T-helper 1 cell treated with Interleukin-12 subunit alpha and Interleukin-12 subunit beta and Interleukin-4 antibody, amounts not matched to agents 30 μg/mL and 1 μg/mL, for 36 hours (primary cell): ENCODE data around the gene PDLIM5.
"Not testable (repeated sequence)": the region's sequence is repeated elsewhere in the genome, so short reads cannot be mapped to it uniquely, and the experiment has no call there.

Experiments
- H3K27ac Mint-ChIP-seq: one replicate; pipeline ENCODE4 v1.8.0; 2021; ENCODE audit warnings: mild to moderate bottlenecking, mixed read lengths
- H3K27me3 Mint-ChIP-seq: one replicate; pipeline ENCODE4 v1.8.0; 2021; ENCODE audit warnings: low read depth, mixed read lengths
- H3K36me3 Mint-ChIP-seq: one replicate; pipeline ENCODE4 v1.8.0; 2021; ENCODE audit warnings: low read depth, mixed read lengths
- H3K4me1 Mint-ChIP-seq: one replicate; pipeline ENCODE4 v1.8.0; 2021; ENCODE audit warnings: low read depth, mixed read lengths
- H3K4me3 Mint-ChIP-seq: one replicate; pipeline ENCODE4 v1.8.0; 2021; ENCODE audit warnings: mild to moderate bottlenecking, moderate library complexity, mixed read lengths
- H3K9me3 Mint-ChIP-seq: one replicate; pipeline ENCODE4 v1.8.0; 2021; ENCODE audit warnings: mixed read lengths

The PDLIM5 gene

DNA sequence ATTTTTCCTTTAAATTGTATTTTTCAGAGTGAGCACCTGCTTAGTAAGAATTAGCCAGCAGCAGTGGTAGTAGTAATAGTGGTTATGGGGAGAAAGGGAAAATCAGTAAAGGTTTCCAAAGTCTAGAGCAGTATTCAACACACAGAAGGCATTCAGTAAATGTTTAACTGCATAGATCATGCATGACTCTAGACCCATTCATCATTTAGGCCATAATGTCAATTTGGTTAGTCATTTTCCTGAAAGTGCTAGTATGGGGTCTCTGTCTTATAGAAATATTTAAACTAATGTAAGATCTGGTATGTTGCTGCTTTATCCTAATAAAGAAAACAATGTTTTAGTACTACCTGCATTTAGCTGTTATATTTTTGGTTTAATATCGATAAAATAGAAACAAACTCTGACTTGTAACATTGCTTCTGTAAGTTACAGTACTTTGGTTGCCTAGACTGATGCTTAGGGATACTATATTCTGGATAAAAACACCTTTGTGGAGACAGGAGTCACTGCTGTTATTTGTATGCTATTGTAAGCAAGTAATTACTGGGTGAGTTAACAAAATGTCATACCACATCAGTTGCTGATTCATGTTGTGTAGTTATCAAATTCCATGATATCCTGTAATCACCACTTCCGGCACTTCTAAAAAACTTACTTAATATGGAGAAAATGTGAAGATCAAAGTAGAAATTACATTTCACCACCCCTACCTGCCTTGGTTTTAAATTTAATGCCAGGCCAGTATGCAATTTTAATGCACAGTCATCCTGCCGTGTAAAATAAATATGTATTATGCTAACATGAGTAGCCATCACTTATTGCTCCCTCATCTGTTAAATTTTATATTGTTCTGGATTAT, 190.2 kb downstream of the PDLIM5 start:
- Mint-ChIP-seq H3K36me3 (no peaks in the 10 kb centered on the region), H3K27me3 (no peaks in the 10 kb centered on the region), H3K27ac (no peak overlapping the region), H3K4me3 (no peak overlapping the region), H3K9me3 (no peaks in the 10 kb centered on the region), H3K4me1 (no peaks in the 10 kb centered on the region)

DNA sequence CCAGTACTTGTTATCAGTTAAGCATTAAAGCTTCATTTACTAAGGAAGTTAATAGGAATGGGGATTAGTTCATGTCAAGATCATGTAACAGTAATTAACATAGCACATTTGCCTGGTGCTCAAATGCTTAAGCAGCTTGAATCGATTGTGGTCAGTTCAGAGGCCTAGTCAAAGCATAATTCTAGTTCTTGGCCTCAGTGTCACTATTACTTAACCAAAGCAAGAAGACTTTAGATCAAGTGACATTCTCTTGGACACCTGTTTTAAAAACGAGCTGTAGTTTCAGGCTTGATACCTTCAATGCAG, 190.8 kb downstream of the PDLIM5 start:
- Mint-ChIP-seq H3K9me3 (no peaks in the 10 kb centered on the region), H3K27me3 (no peaks in the 10 kb centered on the region), H3K4me1 (no peaks in the 10 kb centered on the region), H3K4me3 (no peak overlapping the region), H3K27ac (no peak overlapping the region), H3K36me3 (no peaks in the 10 kb centered on the region)

GRCh38 chr4:94648699-94649098, 197.0 kb downstream of the PDLIM5 start:
- no peaks in the 10 kb centered on the region for H3K27me3 Mint-ChIP-seq
- H3K27ac Mint-ChIP-seq = no peak overlapping the region
- H3K36me3 Mint-ChIP-seq = no peaks in the 10 kb centered on the region
- H3K9me3 Mint-ChIP-seq = no peaks in the 10 kb centered on the region
- H3K4me1 Mint-ChIP-seq = no peaks in the 10 kb centered on the region
- no peak overlapping the region for H3K4me3 Mint-ChIP-seq

GRCh38 chr4:94649381-94650133, 197.8 kb downstream of the PDLIM5 start:
- Mint-ChIP-seq H3K27ac (no peak overlapping the region), H3K27me3 (no peaks in the 10 kb centered on the region), H3K4me3 (no peak overlapping the region), H3K36me3 (no peaks in the 10 kb centered on the region), H3K4me1 (no peaks in the 10 kb centered on the region), H3K9me3 (no peaks in the 10 kb centered on the region)

DNA sequence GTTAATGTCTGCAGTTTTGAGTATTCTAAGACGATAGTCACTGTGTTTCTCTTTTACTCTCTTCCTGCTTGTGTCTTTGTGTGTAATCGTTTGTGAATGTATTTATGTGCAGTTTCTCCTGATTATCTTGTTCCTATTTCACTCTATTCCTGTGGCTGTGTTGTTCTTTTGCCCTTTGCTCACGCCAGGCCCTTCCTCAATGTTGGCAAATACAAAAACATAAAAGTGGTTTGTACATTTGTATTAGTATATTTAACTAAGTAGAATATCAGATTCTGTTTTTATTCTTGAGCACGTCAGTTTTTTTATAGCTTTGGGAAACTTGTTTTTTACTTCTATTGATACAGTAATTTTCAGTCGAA, 198.4 kb downstream of the PDLIM5 start:
- H3K27ac Mint-ChIP-seq = no peak overlapping the region
- no peaks in the 10 kb centered on the region for H3K4me1 Mint-ChIP-seq
- H3K4me3 Mint-ChIP-seq = no peak overlapping the region
- H3K36me3 Mint-ChIP-seq = no peaks in the 10 kb centered on the region
- H3K9me3 Mint-ChIP-seq = no peaks in the 10 kb centered on the region
- H3K27me3 Mint-ChIP-seq = no peaks in the 10 kb centered on the region

GRCh38 chr4:94650690-94651089, 198.9 kb downstream of the PDLIM5 start:
- Mint-ChIP-seq H3K27ac (no peak overlapping the region), H3K4me1 (no peaks in the 10 kb centered on the region), H3K4me3 (no peak overlapping the region), H3K36me3 (no peaks in the 10 kb centered on the region), H3K9me3 (no peaks in the 10 kb centered on the region), H3K27me3 (no peaks in the 10 kb centered on the region)

GRCh38 chr4:94653095-94653649, 201.4 kb downstream of the PDLIM5 start:
- Mint-ChIP-seq H3K27ac (no peak overlapping the region), H3K9me3 (no peaks in the 10 kb centered on the region), H3K36me3 (no peaks in the 10 kb centered on the region), H3K4me3 (no peak overlapping the region), H3K27me3 (no peaks in the 10 kb centered on the region), H3K4me1 (no peaks in the 10 kb centered on the region)

DNA sequence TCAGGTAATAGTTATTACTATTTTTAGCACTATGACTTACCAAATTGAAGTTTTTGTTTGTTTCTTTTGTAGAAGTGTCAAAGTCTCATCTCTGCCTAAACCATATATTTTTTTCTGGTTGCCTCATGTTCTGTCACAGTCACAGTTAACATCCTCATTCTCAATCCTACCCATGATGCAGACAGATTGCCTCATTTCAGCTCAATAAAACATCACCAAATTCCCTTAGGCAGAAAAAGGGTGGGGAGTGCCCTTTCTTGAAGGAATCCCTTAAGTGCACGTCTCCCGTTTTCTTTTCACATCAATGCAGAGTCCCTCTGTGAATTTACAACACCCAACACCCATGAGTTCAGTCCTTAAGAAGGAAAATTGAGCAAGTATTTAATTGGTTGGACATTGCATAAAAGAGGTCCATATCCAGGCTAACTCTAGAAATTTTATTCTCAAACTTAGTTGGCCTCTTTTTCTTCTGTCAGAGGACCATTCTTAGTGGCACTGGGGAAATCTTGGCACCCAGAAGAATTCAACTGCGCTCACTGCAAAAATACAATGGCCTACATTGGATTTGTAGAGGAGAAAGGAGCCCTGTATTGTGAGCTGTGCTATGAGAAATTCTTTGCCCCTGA, 202.4 kb downstream of the PDLIM5 start:
- H3K36me3 Mint-ChIP-seq = no peaks in the 10 kb centered on the region
- H3K27ac Mint-ChIP-seq = no peak overlapping the region
- no peaks in the 10 kb centered on the region for H3K27me3 Mint-ChIP-seq
- no peaks in the 10 kb centered on the region for H3K4me1 Mint-ChIP-seq
- no peaks in the 10 kb centered on the region for H3K9me3 Mint-ChIP-seq
- no peak overlapping the region for H3K4me3 Mint-ChIP-seq

DNA sequence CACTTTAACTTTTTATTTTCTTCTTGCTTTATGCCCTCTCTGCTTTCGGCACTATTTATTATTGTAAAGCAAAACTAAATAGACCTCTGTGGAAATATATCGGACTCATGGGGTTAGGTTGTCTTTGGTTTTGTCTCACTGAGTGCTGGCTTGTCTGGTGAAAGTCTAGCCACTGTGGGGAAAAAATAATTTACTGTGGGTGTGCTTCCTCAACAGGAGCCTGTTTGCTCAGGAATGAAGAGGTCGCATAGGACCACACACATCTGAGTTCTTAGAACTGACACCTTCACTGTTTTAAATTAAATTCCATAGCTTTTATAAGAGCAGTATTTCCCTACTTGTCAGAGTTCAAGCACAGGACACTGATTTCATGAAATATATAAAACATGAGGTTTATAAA, 203.0 kb downstream of the PDLIM5 start:
- H3K4me3 Mint-ChIP-seq = no peak overlapping the region
- no peaks in the 10 kb centered on the region for H3K36me3 Mint-ChIP-seq
- no peak overlapping the region for H3K27ac Mint-ChIP-seq
- H3K9me3 Mint-ChIP-seq = no peaks in the 10 kb centered on the region
- H3K27me3 Mint-ChIP-seq = no peaks in the 10 kb centered on the region
- no peaks in the 10 kb centered on the region for H3K4me1 Mint-ChIP-seq

GRCh38 chr4:94660614-94661013, 208.9 kb downstream of the PDLIM5 start:
- Mint-ChIP-seq H3K27ac (no peak overlapping the region), H3K9me3 (no peaks in the 10 kb centered on the region), H3K36me3 (no peaks in the 10 kb centered on the region), H3K4me1 (no peaks in the 10 kb centered on the region), H3K27me3 (no peaks in the 10 kb centered on the region), H3K4me3 (no peak overlapping the region)

DNA sequence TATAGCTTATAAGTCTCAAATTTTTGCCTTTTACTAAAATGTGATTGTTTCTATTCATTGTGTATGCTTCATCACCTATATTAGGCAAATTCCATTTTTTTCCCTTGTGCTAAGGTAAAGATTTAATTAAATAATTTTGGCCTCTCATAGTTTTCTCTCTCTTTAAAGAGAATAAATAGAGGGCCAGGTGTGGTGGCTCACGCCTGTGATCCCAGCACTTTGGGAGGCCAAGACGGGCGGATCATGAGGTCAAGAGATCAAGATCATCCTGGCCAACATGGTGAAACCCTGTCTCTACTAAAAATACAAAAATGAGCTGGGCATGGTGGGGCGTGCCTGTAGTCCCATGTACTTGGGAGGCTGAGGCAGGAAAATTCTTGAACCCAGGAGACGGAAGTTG, 213.3 kb downstream of the PDLIM5 start:
- not testable (repeated sequence) for H3K36me3 Mint-ChIP-seq, H3K9me3 Mint-ChIP-seq, H3K4me1 Mint-ChIP-seq, H3K27me3 Mint-ChIP-seq, H3K4me3 Mint-ChIP-seq, H3K27ac Mint-ChIP-seq

- H3K4me1 Mint-ChIP-seq = no peaks in the 10 kb centered on the region
- H3K36me3 Mint-ChIP-seq = no peaks in the 10 kb centered on the region
- H3K4me3 Mint-ChIP-seq = no peak overlapping the region
- no peak overlapping the region for H3K27ac Mint-ChIP-seq
- no peaks in the 10 kb centered on the region for H3K9me3 Mint-ChIP-seq
- H3K27me3 Mint-ChIP-seq = no peaks in the 10 kb centered on the region
Observed at GRCh38 chr4:94665500-94666404, 214.0 kb downstream of the PDLIM5 start.

GRCh38 chr4:94668724-94669123, 217.0 kb downstream of the PDLIM5 start:
- no peaks in the 10 kb centered on the region for H3K4me1 Mint-ChIP-seq
- no peak overlapping the region for H3K27ac Mint-ChIP-seq
- no peak overlapping the region for H3K4me3 Mint-ChIP-seq
- H3K36me3 Mint-ChIP-seq = no peaks in the 10 kb centered on the region
- no peaks in the 10 kb centered on the region for H3K9me3 Mint-ChIP-seq
- no peaks in the 10 kb centered on the region for H3K27me3 Mint-ChIP-seq
